ENCODE measurements around the gene CCND1. TPM values are rescaled to one million over a fixed set of nuclear protein-coding genes. Genes with fewer than 3 reads are reported as not detected.

The CCND1 gene
- total and polyA plus RNA-seq, 2 of the 8 experiments (the other 6 are each of a cell fraction or from before 2014, with no cell fraction given) = 64.5 to 170 TPM

DNA sequence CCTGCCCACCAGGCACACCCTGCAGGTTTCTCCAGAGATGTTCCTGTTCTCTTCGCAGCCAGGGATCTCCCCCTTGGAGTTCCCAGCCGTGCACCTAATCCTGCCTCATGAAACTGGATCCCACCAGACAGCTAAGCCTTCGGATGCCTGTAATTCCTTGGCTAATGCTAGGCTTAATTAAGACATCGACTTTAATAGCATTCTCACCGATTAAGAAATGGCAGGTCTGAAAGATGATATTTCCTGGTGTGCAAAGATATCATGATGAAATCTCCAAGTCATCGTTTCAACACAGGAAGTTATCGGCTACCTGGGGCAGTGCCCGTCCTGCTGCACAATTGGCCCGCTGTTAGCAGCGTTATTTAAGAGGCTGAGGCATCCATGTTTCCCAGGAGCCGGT is 41.5 kb upstream of the CCND1 start:
- peaks cover 0 to 6% of the 10 kb centered on the region in 2 experiments for H4K20me1 ChIP-seq (replicated peaks in 1 of 2; ENCODE audit: control insufficient read depth in 1 of 2, insufficient read depth in 2 of 2, low read length in 2 of 2)
- H2BK12ac ChIP-seq (ENCODE audit: low read depth, low read length) = no peak overlapping the region
- H3K4ac ChIP-seq (replicated peaks; ENCODE audit: insufficient read length, low read depth, low read length) = no peak overlapping the region
- no peak overlapping the region for H2AK5ac ChIP-seq (ENCODE audit: low read depth, low read length)
- FAIRE-seq (no peak), DNase-seq (ENCODE audit: low read depth in 1 of 2, low spot score in 2 of 2) (peak in 1 of 2 experiments; percentile 13)
- peaks cover 5% of the 10 kb centered on the region; the same call in 1 of the 2 replicates for H3K23me2 ChIP-seq (ENCODE audit: low read depth, low read length)
- H3K23ac ChIP-seq (ENCODE audit: insufficient read length) = no peak overlapping the region
- H2BK5ac ChIP-seq (ENCODE audit: low read depth, low read length) = no peak overlapping the region
- H3K27me3 ChIP-seq (replicated peaks in 1 of 4; ENCODE audit: control insufficient read depth in 3 of 4, extremely low read depth in 1 of 4, insufficient read depth in 3 of 4, low read length in 3 of 4) = peaks cover 0 to 2% (median 0%) of the 10 kb centered on the region in 4 experiments; a peak in 1 of 7 replicates
- no peak overlapping the region for H3K4me3 ChIP-seq (ENCODE audit: extremely low read depth in 1 of 4, insufficient read depth in 2 of 4, low read depth in 3 of 4, low read length in 4 of 4)
- H3K4me1 ChIP-seq (replicated peaks in 1 of 4; ENCODE audit: control insufficient read depth in 3 of 4, insufficient read depth in 4 of 4, low read length in 3 of 4) = peaks cover 6 to 15% (median 8%) of the 10 kb centered on the region in 4 experiments
- no peak overlapping the region for H4K8ac ChIP-seq (ENCODE audit: extremely low read depth, insufficient read depth, low read length)
- no peak overlapping the region for H3K56ac ChIP-seq (replicated peaks; ENCODE audit: insufficient read length, low read depth, low read length)
- no peak overlapping the region for H3K27ac ChIP-seq (ENCODE audit: low read depth, low read length)
- no peaks in the 10 kb centered on the region for H3K79me1 ChIP-seq (ENCODE audit: low read depth, low read length)
- ChIA-PET CTCF (ENCODE audit: partially characterized antibody) (interaction anchor here (1.1 to 1.8 kb wide), 5 partner anchors 10 to 315 kb away, joined by 3 to 5 read pairs (median 3); no protein-coding TSS in a partner anchor), POLR2A (ENCODE audit: partially characterized antibody) (interaction anchor here (1.3 kb wide), 1 partner anchor 44 kb away, joined by 4 read pairs; no protein-coding TSS in a partner anchor)
- no peaks in the 10 kb centered on the region for H3K36me3 ChIP-seq (ENCODE audit: control insufficient read depth in 2 of 4, insufficient read depth in 4 of 4, low read length in 3 of 4)
- no peak overlapping the region for H2BK120ac ChIP-seq (replicated peaks; ENCODE audit: low read depth, low read length)
- H3K18ac ChIP-seq (ENCODE audit: extremely low read depth, low read length) = no peak overlapping the region
- no peak overlapping the region for H4K5ac ChIP-seq (ENCODE audit: insufficient read length, low read depth, low read length)
- WGBS, 2 experiments (ENCODE audit: extremely low coverage in 1 of 2, insufficient coverage in 1 of 2, insufficient read length in 1 of 2, insufficient replicate concordance in 2 of 2, low coverage in 1 of 2, low lambda C conversion rate in 2 of 2, missing lambda C conversion rate in 1 of 2) = 88% methylated on average over 11 of the region's 11 CpGs; no CpG with 5 or more reads in 1 of the 2 experiments
- H3K79me2 ChIP-seq (ENCODE audit: control insufficient read depth in 1 of 2, insufficient read depth in 2 of 2, low read length in 2 of 2) = no peaks in the 10 kb centered on the region
- H2AFZ ChIP-seq (ENCODE audit: low read length) = no peak overlapping the region
- H4K91ac ChIP-seq (replicated peaks; ENCODE audit: insufficient read length, low read length) = no peak overlapping the region
- H3K9me3 ChIP-seq (ENCODE audit: insufficient read depth in 2 of 2, low read depth in 1 of 2, low read length in 1 of 2) = peaks cover 4 to 7% of the 10 kb centered on the region in 2 experiments; a peak in 3 of 4 replicates
- H3K4me2 ChIP-seq (ENCODE audit: insufficient read depth in 1 of 2, low read depth in 2 of 2, low read length in 2 of 2) = no peak overlapping the region
- H3K9ac ChIP-seq (replicated peaks in 1 of 4; ENCODE audit: extremely low read depth in 1 of 4, low read depth in 3 of 4, low read length in 3 of 4) = no peak overlapping the region
- no peak overlapping the region for H3K14ac ChIP-seq (ENCODE audit: insufficient read length)
- no peak overlapping the region for H2BK20ac ChIP-seq (ENCODE audit: low read length)
- H2BK15ac ChIP-seq (ENCODE audit: low read length) = no peak overlapping the region
- TF ChIP-seq SP2 (IDR thresholded peaks at IDR 0.05; ENCODE audit: low read length) (no peak), SIN3A (conservative IDR thresholded peaks at IDR 0.05 in 1 of 2, IDR thresholded peaks at IDR 0.05 in 1 of 2; ENCODE audit: low read depth in 1 of 2, low read length in 2 of 2) (no peak), CHD2 (IDR thresholded peaks at IDR 0.05; ENCODE audit: low read length) (no peak), CTBP2 (IDR thresholded peaks at IDR 0.05; ENCODE audit: borderline replicate concordance, insufficient read depth, insufficient read length, low read length) (no peak), RNF2 (IDR thresholded peaks at IDR 0.05; ENCODE audit: borderline replicate concordance, low read depth, low read length, missing control alignments, poor library complexity, severe bottlenecking) (no peak), YY1 (IDR thresholded peaks at IDR 0.05; ENCODE audit: low read depth, low read length) (no peak), MAFK (IDR thresholded peaks at IDR 0.05; ENCODE audit: low read depth, low read length) (no peak), TEAD4 (IDR thresholded peaks at IDR 0.05; ENCODE audit: low read depth, low read length) (no peak), EGR1 (IDR thresholded peaks at IDR 0.05; ENCODE audit: borderline replicate concordance, low read depth, low read length) (no peak)

Data from H1 (cell line).